GM15510 (cell line): ENCODE results near the gene ASRGL1.

Experiments
- POLR2A ChIP-seq: IDR thresholded peaks from 3 replicates; pipeline ENCODE4 v1.6.1; 2011; ENCODE audit warnings: borderline replicate concordance; ENCODE audit not compliant: insufficient read length; ENCODE audit errors: extremely low read depth

Gene ASRGL1

DNA sequence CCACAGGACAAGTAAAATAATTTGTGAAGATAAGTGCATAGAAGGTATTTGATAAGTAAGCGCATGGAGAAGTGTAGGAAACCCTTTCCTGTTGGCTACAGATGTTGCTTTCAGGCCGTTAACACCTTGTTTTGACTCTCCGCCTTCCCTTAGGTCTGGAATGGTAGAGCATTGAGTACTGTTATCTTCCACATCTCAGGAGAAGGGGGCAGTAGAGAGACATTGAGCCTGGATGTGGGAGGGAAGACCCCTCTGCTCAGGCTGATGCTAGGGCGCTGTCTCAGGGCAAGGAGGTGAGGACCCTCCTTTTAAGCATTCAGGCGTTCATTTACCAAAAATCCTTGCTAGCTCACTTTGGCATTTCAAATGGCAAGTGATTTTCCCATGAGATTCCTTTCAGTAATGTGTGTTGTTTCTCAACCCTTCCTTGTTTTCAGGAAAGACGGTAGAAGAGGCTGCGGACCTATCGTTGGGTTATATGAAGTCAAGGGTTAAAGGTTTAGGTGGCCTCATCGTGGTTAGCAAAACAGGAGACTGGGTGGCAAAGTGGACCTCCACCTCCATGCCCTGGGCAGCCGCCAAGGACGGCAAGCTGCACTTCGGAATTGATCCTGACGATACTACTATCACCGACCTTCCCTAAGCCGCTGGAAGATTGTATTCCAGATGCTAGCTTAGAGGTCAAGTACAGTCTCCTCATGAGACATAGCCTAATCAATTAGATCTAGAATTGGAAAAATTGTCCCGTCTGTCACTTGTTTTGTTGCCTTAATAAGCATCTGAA is 54.6 kb downstream of the ASRGL1 start:
- TF ChIP-seq POLR2A = no peak

DNA sequence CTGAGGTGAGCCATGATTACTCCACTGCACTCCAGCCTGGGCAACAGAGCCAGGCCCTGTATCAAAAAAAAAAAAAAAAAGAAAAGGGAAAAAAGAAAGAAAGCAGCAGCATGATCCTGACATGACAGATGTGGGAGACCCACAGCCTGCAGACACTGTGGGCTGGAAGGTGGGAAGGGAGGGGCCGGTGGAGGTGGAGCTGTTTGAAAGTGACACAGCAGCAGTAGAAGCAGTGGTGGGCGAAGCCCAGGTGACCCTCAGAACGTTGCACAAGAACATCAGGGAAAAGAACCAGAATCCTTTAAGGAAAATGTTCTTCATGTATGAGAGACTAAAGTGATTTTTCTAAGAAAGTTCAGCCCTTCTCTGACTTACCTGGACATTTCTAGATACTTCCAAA is 55.3 kb downstream of the ASRGL1 start:
- no peak for TF ChIP-seq POLR2A

DNA sequence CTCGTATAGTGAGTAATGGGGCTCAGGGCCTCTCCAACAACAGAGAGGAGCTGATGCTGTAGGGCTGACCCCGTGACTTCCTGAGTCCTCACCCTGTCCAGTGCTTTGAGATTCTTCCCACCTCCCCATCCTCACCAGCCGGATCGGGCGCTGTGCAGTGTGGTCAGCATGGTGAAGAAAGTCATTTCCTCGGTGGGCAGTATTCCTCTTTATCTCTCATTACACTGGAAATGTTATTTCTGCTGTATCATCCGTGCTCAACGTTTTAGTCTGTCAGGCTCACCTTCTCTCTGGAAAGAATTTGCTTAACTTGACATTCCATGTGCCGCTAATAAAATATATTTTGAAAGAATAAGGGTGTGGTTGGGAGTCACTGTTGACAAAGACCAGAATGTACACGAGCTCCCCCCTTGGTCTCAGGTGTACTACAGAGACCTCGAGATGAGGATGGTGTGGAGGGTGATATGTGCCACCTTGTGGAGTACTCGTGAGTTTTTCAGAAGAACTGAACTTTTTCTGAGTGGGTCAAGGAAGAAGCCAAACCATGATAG is 55.9 kb downstream of the ASRGL1 start:
- TF ChIP-seq POLR2A = no peak

DNA sequence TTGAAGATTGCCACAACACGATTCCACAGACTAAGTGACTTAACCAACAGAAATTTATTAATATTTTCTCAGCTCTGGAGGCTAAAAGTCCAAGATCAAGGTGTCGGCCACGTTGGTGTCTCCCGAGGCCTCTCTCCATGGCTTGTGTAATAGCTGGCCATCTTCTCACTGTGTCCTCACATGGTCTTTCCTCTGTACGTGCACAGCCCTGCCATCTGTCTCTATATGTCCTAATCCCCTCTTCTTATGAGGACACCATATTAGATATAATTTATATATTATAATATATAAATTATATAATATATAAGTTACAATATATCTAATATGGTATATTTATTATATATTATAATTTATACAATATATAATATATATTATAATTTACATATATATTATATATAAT is 56.5 kb downstream of the ASRGL1 start:
- TF ChIP-seq POLR2A = no peak

DNA sequence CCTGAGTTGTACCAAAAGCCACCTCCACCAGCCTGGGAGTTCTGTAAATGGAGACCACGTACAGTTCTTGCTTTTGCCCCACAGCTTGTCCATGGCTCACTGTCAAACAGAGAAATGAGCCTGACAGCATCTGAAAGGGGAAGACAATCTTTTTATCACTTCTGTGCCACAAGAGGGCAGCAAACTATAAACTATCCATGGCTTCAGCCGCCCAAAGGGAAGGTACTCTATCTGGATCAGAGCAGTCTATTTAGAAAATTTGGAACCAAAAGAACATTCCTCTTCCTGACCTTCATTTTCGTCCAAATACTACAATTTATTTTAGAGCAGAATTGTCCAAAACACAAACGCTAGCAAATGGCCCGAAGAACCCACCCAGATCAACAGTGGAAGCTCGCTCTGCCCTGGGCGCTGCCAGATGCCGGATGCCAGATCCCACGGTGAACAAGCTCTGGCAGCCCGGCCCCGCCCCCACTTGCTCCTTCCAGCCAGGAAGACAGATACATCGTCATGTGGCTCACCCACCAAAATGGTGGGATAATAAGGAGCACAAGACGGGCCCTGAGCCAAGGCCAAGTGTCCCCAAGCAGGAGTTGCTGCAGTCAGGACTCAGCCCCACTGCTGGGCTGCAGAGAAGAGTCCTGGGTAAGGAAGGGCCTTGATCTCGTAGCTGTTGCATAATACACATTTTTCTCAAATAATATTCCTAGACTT is 57.7 kb downstream of the ASRGL1 start:
- TF ChIP-seq POLR2A = no peak

DNA sequence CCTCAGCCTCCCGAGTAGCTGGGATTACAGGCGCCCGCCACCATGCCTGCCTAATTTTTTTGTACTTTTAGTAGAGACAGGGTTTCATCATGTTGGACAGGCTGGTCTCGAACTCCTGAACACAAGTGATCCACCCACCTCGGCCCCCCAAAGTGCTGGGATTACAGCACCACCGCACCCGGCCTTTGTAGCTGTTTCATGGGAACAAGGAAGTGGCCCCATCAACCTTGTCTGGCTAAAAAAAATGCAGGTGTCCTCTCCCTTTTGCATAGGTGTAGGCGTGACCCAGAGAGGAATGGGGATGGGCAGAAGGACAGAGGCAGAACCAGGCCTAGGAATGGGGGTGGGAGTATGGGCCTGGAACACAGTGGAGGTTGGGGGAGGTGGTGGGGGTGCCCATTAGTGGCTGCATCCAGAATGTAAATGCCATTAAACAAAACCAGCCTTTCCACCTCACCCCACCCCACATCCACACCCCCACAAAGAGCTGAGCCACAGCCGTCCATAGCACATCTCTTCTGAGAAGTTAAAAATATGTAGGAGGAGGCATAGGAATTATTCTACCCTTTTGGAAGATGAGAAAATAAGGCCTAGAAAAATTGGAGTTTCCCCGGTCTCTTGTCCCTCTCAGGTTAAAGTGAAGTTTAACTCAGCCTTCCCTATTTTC is 58.8 kb downstream of the ASRGL1 start:
- TF ChIP-seq POLR2A = no peak

DNA sequence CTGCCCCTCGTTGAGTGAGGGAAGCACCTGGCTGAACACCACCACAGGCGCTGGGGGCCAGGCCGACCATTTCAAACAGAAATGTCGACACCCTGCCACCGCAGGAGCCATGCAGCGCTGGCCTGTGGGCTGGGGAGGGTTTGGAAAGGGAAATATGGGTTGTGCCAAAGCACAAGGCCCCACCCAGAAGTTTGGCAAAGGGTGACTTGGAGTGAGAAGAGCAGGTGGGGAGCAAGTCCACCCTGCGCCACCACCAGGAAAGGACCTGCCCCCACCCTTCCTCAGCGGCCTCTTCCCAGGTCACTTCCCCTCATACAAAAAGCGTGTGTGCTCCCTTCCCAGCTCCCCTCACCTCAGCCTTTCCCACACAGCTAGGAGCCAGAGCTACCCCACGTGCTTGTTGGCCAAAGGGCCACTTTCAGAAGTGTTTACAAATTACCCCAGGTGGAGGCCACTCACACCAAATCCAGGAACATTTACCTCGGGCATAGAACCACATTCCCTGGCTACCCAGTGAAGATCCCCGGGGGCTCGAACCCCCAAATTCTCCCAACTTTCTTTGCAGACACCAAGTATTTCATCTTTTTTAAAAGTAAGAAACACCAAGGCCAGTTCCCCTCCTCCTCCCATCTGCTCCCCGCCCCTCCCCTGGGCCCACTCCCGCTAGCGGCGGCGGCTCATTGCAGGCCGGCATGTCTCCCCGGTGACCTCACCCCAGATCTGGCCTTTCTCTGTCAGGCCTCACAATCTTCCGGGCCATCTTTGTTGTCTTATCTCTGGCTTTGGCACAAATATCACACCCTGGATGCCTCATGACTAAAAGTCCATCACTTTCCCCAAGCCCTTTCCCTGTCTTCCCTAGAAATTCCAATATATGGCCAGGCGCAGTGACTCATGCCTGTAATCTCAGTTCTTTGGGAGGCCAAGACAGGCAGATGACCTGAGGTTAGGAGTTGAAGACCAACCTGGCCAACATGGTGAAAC is 61.1 kb downstream of the ASRGL1 start:
- TF ChIP-seq POLR2A = no peak

DNA sequence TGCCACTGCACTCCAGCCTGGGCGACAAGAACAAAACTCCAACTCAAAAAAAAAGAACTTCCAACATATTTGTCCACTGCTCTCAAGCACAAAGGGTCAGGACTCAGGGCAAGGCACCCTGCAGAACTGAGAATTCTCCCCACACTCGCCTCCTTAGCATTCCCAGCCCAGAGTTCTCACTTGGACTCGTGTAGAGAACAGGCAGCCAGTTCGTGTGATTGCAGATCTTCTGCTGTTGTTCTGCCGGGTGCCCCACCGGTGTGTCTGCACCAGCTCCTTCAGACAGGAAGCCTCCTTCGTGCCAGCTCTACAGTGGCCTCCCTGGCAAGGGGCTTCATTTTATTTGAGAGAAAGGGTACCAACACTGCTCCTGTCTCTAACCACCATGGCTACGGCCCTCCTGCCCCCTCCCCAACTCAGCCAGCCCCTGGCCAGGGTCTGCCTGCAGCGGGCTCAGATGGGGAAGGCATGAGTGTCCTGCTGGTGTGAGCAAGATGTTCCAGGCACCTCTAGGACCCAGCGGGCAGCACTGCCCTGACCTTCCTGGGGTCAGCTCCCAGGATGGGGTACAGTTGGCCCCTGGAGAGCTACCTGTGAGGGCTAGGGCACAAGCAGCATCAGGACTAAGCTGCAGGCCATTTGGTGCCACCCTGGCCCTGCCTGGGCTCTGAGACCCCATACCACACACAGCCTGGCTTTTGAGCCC is 62.1 kb downstream of the ASRGL1 start:
- no peak for TF ChIP-seq POLR2A

DNA sequence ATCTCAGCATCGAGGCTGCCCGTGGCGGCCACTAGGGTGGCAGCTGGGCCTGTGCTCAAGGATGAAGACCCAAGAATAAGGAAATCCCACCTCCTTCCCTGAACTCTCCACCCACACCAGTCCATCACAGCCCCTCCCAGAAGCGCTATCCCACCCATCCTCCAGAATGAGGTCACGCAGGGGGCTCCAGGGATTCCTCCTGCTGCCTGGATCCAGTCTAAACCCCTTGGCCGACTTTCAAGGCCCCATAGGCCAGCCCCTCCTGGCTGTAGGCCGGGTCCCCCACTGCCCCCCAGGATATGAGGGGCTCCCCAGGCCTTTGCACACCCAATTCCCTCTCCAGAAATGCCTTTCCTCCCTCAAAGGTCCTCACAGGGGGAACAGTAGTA is 62.6 kb downstream of the ASRGL1 start:
- no peak for TF ChIP-seq POLR2A

DNA sequence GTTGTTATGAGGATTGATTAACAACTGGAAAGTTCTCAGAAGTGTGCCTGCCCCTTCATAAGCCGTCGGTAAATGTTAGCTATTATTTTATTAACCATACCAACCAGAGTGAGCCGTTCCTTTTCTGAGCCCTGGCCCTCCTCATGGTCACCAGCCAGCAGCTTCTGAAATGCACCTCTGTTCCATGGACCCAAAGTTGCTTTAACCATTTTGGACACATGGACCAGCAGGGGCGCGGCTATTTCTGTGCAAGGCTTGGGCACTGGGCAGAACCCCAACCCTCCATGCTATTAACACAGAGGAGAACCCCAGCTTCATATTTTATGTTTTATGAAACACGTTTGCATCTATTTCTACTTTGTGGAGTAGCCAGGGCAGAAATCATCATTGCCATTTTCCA is 63.0 kb downstream of the ASRGL1 start:
- no peak for TF ChIP-seq POLR2A

DNA sequence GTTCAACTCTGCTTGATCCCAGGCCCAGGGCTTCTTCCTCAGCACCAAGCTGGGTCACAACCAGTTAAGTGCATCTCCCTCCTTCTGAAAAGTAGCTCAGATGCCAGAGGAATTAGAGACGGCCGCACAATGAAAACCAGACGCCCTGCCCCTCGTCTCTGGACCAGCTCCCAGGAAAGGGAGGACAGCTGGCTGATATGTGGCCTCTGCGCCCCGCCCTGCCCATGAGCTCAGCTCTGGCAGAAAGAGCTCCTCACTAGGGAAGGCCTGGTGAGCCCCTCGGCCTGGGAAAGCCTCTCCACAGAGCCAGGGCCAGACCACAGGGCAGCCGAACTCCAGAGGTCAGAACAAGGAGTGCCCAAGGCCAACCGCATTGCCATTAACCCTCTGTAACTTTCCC is 63.5 kb downstream of the ASRGL1 start:
- no peak for TF ChIP-seq POLR2A

DNA sequence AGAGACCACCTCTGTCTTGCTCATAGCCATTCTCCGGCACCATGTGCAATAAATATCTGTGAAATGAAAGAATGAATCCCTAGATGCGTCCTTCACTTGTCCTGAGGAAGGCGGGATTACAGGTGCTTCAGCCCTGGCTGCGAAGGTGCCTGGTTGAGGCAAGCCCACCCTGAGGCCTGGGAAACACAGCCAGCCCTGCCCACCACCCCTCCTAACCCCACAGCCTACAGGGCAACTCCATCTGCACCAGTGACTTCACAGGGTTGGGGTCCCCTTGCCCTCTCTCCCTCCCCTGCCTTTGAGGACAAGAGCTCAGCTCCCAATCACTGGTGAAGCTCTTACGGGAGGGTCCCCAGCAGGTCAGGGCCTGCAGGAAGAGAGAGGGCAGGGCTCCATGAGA is 64.1 kb downstream of the ASRGL1 start:
- TF ChIP-seq POLR2A = no peak

DNA sequence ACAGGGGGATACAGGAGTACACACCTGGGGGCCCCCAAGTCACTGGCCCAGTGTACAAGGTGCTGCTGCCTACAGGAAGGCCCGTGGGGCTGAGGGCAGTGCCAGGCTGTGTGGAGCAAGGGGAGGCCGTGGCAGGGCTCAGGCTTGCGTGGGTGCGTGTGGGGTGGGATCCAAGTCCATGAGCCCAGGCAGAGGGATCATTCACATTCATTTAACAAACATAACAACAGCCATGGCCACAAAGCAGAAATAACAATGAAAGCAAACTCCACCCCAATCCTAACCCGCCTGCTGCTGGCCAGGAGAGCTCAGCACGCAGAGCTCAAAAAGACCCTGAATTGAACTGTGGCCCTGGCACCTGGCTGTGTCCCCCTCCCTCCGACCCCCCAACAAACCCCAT is 64.6 kb downstream of the ASRGL1 start:
- TF ChIP-seq POLR2A = no peak
